Measurements from ENCODE around the gene SLC38A3.

GRCh38 chr3:50203113-50203808, 1.8 kb upstream of the SLC38A3 start:
- TF ChIP-seq EZH2 (IDR thresholded peaks at IDR 0.05; ENCODE audit: insufficient read depth, poor library complexity, severe bottlenecking) (no peak), EZH2phosphoT487 (IDR thresholded peaks at IDR 0.05; ENCODE audit: insufficient read depth, low read depth) (no peak)

All from GM23248 (cell line).